ENCODE results near the gene GFER. TPM values are rescaled to one million over a fixed set of nuclear protein-coding genes. Genes with fewer than 3 reads are reported as not detected.

Gene GFER
- total RNA-seq, 4 donors from 2014 or later = 5.6 to 30.4 (median 13.6) TPM

- peaks cover 35 to 78% (median 35%) of the 10 kb centered on the region in 3 donors for H3K4me1 ChIP-seq
- peak overlapping the region; percentile 64 to 87 (median 76) for H3K27ac ChIP-seq
- peaks cover 4 to 65% (median 19%) of the 10 kb centered on the region in 4 donors for H3K27me3 ChIP-seq
- no peak for TF ChIP-seq CTCF (IDR thresholded peaks at IDR 0.05)
- no peak for TF ChIP-seq POLR2A (IDR thresholded peaks at IDR 0.05)
- DNase-seq = no peak
- 22% methylated on average over 13 of the region's 58 CpGs; no CpG with 5 or more reads in 1 of the 2 donors for WGBS, 2 donors
- intact Hi-C loops (cut with DNase I) = no loop called here
- H3K9me3 ChIP-seq = no peaks in the 10 kb centered on the region
- peak overlapping the region; percentile 66 to 86 (median 84) for H3K4me3 ChIP-seq
- H3K36me3 ChIP-seq = peaks cover 0 to 19% (median 3%) of the 10 kb centered on the region in 3 donors
Observed at GRCh38 chr16:1984347-1985225, 593 bp downstream of the GFER start.

GRCh38 chr16:1985466-1986150 is 1.6 kb downstream of the GFER start:
- DNase-seq = no peak
- 76 to 88% methylated on average over 6 to 7 of the region's 14 CpGs for WGBS, 2 donors
- Histone ChIP-seq H3K4me3 (peak overlapping the region in 1 of 4 donors; percentile 86), H3K36me3 (peaks cover 0 to 19% (median 3%) of the 10 kb centered on the region in 3 donors), H3K27ac (no peak overlapping the region), H3K9me3 (no peaks in the 10 kb centered on the region), H3K27me3 (peaks cover 8 to 65% (median 19%) of the 10 kb centered on the region in 4 donors), H3K4me1 (peaks cover 30 to 78% (median 35%) of the 10 kb centered on the region in 3 donors)
- intact Hi-C loops (cut with DNase I) = no loop called here
- TF ChIP-seq POLR2A (IDR thresholded peaks at IDR 0.05) = no peak

- intact Hi-C loops (cut with DNase I) = no loop called here
- no peak for DNase-seq
Observed at GRCh38 chr16:1987198-1987597, 3.2 kb downstream of the GFER start.

GRCh38 chr16:1989209-1990100 is 5.5 kb downstream of the GFER start, which contains the start of gene SYNGR3:
TSS of gene SYNGR3 (plus strand) at chr16:1989970. CDS start at chr16:1990103, 133 bp downstream.
- no peak for DNase-seq
- 8 to 36% methylated on average over 9 to 11 of the region's 67 CpGs for WGBS, 2 donors
- TF ChIP-seq POLR2A (IDR thresholded peaks at IDR 0.05) = no peak
- Histone ChIP-seq H3K4me3 (peak within 1 kb of the TSS; percentile 6 to 58 (median 32)), H3K27ac (peak within 1 kb of the TSS in 3 of 4 donors; percentile 6 to 65 (median 23)), H3K9me3 (peaks cover 0 to 6% (median 0%) of the 10 kb centered on the region in 3 donors), H3K27me3 (peaks cover 12 to 48% (median 21%) of the 10 kb centered on the region in 4 donors), H3K4me1 (peaks cover 39 to 77% (median 46%) of the 10 kb centered on the region in 3 donors), H3K36me3 (peaks cover 0 to 19% (median 3%) of the 10 kb centered on the region in 3 donors)
- intact Hi-C loops (cut with DNase I) = no loop called here

More at GRCh38 chr16:1987198-1987597, 3.2 kb downstream of the GFER start:
- WGBS, 2 donors = 87 to 90% methylated on average over 6 to 7 of the region's 10 CpGs
- peaks cover 0 to 19% (median 3%) of the 10 kb centered on the region in 3 donors for H3K36me3 ChIP-seq
- H3K4me1 ChIP-seq = peaks cover 36 to 78% (median 48%) of the 10 kb centered on the region in 3 donors
- TF ChIP-seq CTCF (IDR thresholded peaks at IDR 0.05) = no peak
- TF ChIP-seq POLR2A (IDR thresholded peaks at IDR 0.05) = no peak
- H3K9me3 ChIP-seq = peaks cover 0 to under 1% (median 0%) of the 10 kb centered on the region in 3 donors
- peaks cover 12 to 62% (median 21%) of the 10 kb centered on the region in 4 donors for H3K27me3 ChIP-seq
- H3K4me3 ChIP-seq = no peak overlapping the region
- no peak overlapping the region for H3K27ac ChIP-seq

- DNase-seq = no peak
- Histone ChIP-seq H3K27ac (no peak overlapping the region), H3K4me1 (peaks cover 34 to 71% (median 41%) of the 10 kb centered on the region in 3 donors), H3K4me3 (peak overlapping the region; percentile 6 to 58 (median 32)), H3K9me3 (peaks cover 0 to 6% (median 0%) of the 10 kb centered on the region in 3 donors), H3K36me3 (peaks cover 0 to 19% (median 3%) of the 10 kb centered on the region in 3 donors), H3K27me3 (peaks cover 12 to 48% (median 21%) of the 10 kb centered on the region in 4 donors)
- TF ChIP-seq POLR2A (IDR thresholded peaks at IDR 0.05) (no peak), CTCF (IDR thresholded peaks at IDR 0.05) (no peak)
- WGBS, 2 donors = no CpG with 5 or more reads among the region's 25 CpGs
- intact Hi-C loops (cut with DNase I) = no loop called here
Observed at GRCh38 chr16:1990101-1990350, 6.0 kb downstream of the GFER start.
